Uterus (tissue), 2 donors: ENCODE results near the gene FMN2.

Source experiments
- CTCF ChIP-seq, 4 experiments: fragments of 200-600 bp in 2 of 4; fragments of 450-650 bp in 2 of 4; sonication (generic) in 2 of 4; IDR thresholded peaks; one replicate each; pipeline ENCODE4 v1.5.1; 2016 to 2019; ENCODE audit warnings: antibody characterized with exemption in 4 of 4, mild to moderate bottlenecking in 2 of 4, moderate library complexity in 1 of 4
- POLR2A ChIP-seq, 2 donors: fragments of 450-650 bp; IDR thresholded peaks; one replicate each; pipeline ENCODE4 v1.6.1; 2016; ENCODE audit warnings: antibody characterized with exemption in 2 of 2, mild to moderate bottlenecking in 1 of 2, moderate library complexity in 1 of 2

GRCh38 chr1:240332672-240333071, 241.0 kb downstream of the FMN2 start:
- no peak for TF ChIP-seq CTCF (IDR thresholded peaks at IDR 0.05)
- no peak for TF ChIP-seq POLR2A (IDR thresholded peaks at IDR 0.05)
